Stimulated activated CD4-positive, alpha-beta T cell treated with anti-CD3 and anti-CD28 coated beads, Interleukin-4, amount 100 ng/mL, for 48 hours (primary cell): ENCODE results near the gene UBXN2A.
"Not testable (repeated sequence)": the region's sequence is repeated elsewhere in the genome, so short reads cannot be mapped to it uniquely, and the experiment has no call there.

Experiments
- DNase-seq, 2 donors: peaks; one replicate each; pipeline ENCODE4 v3.0.0-alpha.2; 2020; ENCODE audit warnings: low read depth in 2 of 2

UBXN2A gene

DNA sequence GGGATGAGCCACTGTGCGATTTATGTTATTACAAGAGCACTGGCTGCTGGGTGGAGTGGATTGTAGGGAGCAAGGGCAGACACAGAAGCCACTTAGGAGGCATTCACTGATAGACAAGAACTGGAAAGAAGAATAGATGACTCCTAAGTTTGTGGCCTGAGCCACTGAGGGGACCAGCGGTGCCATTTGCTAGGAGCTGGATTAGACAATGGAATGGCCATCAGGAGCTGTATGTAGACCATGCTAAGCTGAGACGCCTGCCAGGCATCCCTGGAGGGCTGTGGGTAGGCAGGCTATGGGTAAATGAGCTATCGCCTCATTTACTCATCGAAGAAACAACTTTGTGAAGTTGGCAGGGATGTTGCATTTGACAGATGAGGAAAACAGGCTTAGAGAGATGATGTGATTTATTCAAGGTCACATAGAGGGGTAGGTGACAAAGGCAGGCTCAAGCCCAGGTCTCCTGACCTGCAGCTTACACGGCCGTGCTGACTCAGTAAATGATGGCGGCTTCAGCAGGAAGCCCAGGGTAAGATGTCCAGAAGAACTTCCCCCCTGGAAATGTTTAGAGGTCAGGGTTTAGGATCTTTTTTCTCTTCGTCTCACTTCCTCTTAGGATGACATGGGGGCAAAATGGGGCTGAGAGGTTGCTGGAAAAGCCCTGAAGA is 72.4 kb downstream of the UBXN2A start:
- DNase-seq, result no peak

GRCh38 chr2:24014902-24015301 is 74.6 kb downstream of the UBXN2A start:
- not testable (repeated sequence) for DNase-seq

- DNase-seq, result no peak
Observed at GRCh38 chr2:24015562-24016375, 75.5 kb downstream of the UBXN2A start.

DNA sequence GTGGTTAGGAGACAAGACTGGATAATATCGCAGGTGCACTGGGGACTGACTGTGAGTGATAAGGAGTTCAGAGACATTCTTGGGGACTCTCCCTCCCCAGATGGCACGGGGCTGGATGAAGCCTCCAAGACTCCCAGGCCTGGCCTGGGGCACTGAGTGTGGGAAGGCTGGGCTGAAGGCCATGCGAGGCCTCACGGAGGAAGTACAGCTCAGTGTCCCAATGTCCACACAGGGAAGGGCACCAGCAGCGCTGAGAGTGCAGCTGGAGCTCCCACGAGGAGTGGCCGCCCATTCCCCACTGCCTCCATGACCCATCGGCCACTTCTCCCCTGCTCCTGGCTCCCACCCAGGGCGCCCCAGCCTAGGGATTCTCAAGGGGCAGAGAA is 76.1 kb downstream of the UBXN2A start:
- DNase-seq, result no peak

DNA sequence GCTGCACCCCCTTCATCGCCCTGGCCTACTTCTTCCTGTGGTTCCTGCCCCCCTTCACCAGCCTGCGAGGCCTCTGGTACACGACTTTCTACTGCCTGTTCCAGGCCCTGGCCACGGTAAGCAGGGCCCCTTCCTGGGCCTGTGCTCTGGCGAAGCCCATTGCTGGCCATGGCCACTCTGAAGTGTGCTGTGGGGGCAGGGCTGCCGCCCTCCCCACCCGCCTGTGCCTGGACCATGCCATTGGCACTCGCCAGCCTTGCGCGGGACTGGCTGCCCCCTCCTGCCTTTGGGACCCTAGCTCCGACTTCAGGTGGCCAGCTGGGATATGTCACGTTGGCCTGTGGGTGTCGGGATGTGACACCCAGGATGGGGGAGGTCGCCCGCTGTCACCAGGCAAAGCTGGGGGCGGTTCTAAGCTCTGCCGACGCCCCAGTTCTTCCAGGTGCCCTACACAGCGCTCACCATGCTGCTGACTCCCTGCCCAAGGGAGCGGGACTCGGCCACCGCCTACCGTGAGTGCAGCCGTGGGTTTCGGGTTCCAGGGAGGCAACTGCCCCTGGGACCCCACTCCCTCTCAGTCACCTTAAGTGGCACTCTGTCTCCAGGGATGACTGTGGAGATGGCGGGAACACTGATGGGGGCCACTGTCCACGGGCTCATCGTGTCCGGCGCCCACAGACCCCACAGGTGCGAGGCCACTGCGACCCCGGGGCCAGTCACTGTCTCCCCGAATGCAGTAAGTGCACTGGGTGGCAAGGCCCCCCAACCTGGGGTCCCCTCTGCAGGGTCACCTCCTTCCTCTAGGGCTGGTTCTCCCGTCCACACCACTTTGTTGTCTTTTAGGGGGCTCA is 76.8 kb downstream of the UBXN2A start:
- DNase-seq, result no peak

- DNase-seq, result no peak
Observed at GRCh38 chr2:24017711-24018110, 77.4 kb downstream of the UBXN2A start.

GRCh38 chr2:24018241-24018640 is 78.0 kb downstream of the UBXN2A start:
- no peak for DNase-seq

DNA sequence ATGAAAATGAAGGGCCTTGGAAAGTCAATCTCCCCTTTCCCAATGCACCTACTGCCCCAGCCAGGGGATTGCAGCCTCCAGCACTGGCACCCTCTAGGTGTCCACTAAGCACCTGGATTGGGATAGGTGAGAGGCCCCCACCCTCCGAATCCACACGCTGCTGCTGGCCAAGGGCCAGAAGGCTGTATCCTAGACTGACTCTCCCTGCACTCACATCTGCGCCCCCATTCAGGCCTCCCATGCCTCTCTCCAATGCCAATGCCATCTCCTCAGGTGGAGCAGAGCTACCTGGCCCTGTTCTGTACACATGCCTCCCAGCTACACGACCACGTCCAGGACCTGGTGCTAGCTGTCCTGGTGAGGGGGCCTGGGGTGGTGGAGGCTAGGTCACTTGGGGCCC is 79.5 kb downstream of the UBXN2A start:
- no peak for DNase-seq

DNA sequence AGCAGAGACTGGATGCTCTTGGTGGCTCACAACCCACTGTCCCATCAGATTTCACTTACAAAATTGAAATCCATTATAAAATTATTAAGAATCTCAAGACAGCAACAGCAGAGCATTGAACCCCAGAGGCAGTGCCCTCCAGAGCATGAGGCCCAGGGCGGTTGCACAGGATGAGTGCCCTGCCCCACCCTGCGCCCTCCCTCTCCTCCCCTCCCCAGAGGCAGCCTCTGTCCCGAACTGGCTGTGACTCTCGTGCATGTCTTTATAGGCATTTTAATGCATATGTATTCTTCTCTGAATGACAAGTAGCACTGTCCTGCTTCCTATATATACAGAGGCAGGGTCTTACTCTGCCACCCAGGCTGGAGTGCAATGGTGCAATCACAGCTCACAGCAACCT is 80.0 kb downstream of the UBXN2A start:
- DNase-seq, result no peak

DNA sequence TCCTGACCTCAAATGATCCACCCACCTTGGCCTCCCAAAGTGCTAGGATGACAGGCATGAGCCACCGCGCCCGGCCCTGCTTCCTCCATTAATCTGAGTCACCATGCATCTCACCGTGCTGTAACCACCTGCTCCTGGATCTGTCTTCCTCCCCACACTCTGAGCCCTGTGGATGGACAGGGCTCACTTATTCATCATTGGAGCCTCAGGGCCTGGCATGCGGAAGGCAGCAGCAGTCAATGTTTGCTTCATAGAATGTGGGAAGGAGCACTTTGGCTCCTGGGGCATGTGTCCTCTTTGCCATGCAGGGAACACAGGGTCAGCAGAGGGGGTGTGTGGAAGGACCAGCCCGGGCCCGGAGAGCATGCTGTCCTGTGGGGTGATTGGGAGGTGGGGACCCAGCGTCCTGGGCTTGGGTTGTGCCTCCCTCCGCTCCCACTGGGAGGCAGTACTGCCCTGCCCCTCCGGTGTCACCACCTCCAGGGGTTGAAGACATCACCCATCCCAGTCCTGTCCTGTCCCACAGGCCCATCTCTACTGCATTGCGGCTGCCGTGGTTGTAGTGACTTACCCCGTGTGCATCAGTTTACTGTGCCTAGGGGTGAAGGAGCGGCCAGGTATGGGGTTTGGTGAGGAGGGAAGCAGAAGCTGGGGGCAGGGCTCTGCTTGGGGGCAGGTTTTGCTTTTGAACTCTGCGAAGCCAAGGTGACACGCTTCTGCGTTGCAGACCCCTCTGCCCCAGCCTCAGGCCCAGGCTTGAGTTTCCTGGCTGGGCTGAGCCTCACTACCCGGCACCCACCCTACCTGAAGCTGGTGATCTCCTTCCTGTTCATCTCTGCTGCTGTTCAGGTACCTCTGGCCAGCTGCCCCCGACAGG is 81.1 kb downstream of the UBXN2A start:
- DNase-seq, result peak in 1 of 2 donors; percentile 10

- DNase-seq, result no peak
Observed at GRCh38 chr2:24022324-24022974, 82.2 kb downstream of the UBXN2A start.

GRCh38 chr2:24022975-24023575 is 82.8 kb downstream of the UBXN2A start:
- DNase-seq, result no peak

DNA sequence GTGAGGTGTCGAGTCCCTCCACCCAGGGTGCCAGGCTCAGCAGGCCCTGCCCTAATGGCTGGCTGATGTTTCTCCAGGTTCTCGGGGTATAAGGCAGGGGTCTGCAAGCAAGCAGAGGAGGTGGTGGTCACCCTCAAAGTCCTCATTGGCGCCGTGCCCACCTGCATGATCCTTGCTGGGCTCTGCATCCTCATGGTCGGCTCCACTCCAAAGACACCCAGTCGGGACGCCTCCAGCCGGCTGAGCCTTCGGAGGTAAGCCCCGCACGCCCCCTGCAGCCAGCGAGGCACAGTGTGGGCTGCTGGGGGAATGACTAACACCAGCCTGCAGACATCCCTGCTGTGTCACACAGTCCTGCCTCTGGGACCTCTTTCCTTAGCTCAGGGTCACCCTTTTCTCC is 83.8 kb downstream of the UBXN2A start:
- no peak for DNase-seq

GRCh38 chr2:24024996-24025663 is 84.9 kb downstream of the UBXN2A start:
- DNase-seq, result no peak

GRCh38 chr2:24026233-24026632 is 86.0 kb downstream of the UBXN2A start:
- DNase-seq, result no peak

- no peak for DNase-seq
Observed at GRCh38 chr2:24038786-24039499, 98.7 kb downstream of the UBXN2A start.

GRCh38 chr2:24040511-24040910 is 100.2 kb downstream of the UBXN2A start:
- DNase-seq, result no peak

- DNase-seq, result not testable (repeated sequence)
Observed at GRCh38 chr2:24043133-24043532, 102.9 kb downstream of the UBXN2A start.
